ENCODE data around the gene HACD1. TPM values are rescaled to one million over a fixed set of nuclear protein-coding genes. Genes with fewer than 3 reads are reported as not detected.
"Not testable (repeated sequence)": the region's sequence is repeated elsewhere in the genome, so short reads cannot be mapped to it uniquely, and the experiment has no call there.

The HACD1 gene
- total RNA-seq, 1 donor from 2014 or later, result 1.9 TPM

GRCh38 chr10:17597386-17597785 lies 19.8 kb downstream of the HACD1 start:
- no peaks in the 10 kb centered on the region for H3K4me1 ChIP-seq
- H4K20me1 ChIP-seq (ENCODE audit: low read depth), result no peaks in the 10 kb centered on the region
- no peaks in the 10 kb centered on the region for H3K27me3 ChIP-seq
- H3K9me3 ChIP-seq (ENCODE audit: low read depth), result no peaks in the 10 kb centered on the region
- H3K4me3 ChIP-seq, result no peak overlapping the region
- no peaks in the 10 kb centered on the region for H3F3A ChIP-seq (ENCODE audit: low read depth)
- TF ChIP-seq EZH2 (IDR thresholded peaks at IDR 0.05) (no peak), CTCF (IDR thresholded peaks at IDR 0.05) (no peak), EZH2phosphoT487 (IDR thresholded peaks at IDR 0.05) (no peak)
- H3K79me2 ChIP-seq (ENCODE audit: low read depth), result no peaks in the 10 kb centered on the region
- Mint-ChIP-seq H3K36me3 (peaks cover 2% of the 10 kb centered on the region), H3K27ac (no peak overlapping the region), H3K4me3 (no peak overlapping the region), H3K4me1 (no peaks in the 10 kb centered on the region), H3K9me3 (no peaks in the 10 kb centered on the region), H3K27me3 (ENCODE audit: insufficient read depth, low read depth) (peaks cover 3% of the 10 kb centered on the region)
- no peak overlapping the region for H2AFZ ChIP-seq (replicated peaks)
- H3K4me2 ChIP-seq, result no peak overlapping the region
- DNase-seq (ENCODE audit: low spot score), result no peak
- no peaks in the 10 kb centered on the region for H3K36me3 ChIP-seq
- no peak overlapping the region for H3K9ac ChIP-seq
- H3K27ac ChIP-seq, result no peak overlapping the region

- Histone ChIP-seq H3K27me3 (no peaks in the 10 kb centered on the region), H3K79me2 (ENCODE audit: low read depth) (no peaks in the 10 kb centered on the region), H3K36me3 (no peaks in the 10 kb centered on the region), H3K4me2 (no peak overlapping the region), H3K4me1 (no peaks in the 10 kb centered on the region), H3K27ac (no peak overlapping the region), H3F3A (ENCODE audit: low read depth) (no peaks in the 10 kb centered on the region), H3K4me3 (no peak overlapping the region), H3K9me3 (ENCODE audit: low read depth) (no peaks in the 10 kb centered on the region), H2AFZ (replicated peaks) (no peak overlapping the region), H4K20me1 (ENCODE audit: low read depth) (no peaks in the 10 kb centered on the region), H3K9ac (no peak overlapping the region)
- no peak overlapping the region for H3K27ac Mint-ChIP-seq
- H3K27me3 Mint-ChIP-seq (ENCODE audit: insufficient read depth, low read depth), result no peaks in the 10 kb centered on the region
- H3K4me3 Mint-ChIP-seq, result no peak overlapping the region
- no peaks in the 10 kb centered on the region for H3K36me3 Mint-ChIP-seq
- H3K4me1 Mint-ChIP-seq, result peaks cover 3% of the 10 kb centered on the region
- no peak for TF ChIP-seq EZH2phosphoT487 (IDR thresholded peaks at IDR 0.05)
- TF ChIP-seq EZH2 (IDR thresholded peaks at IDR 0.05), result no peak
- DNase-seq (ENCODE audit: low spot score), result no peak
- H3K9me3 Mint-ChIP-seq, result no peaks in the 10 kb centered on the region
These were observed 26.1 kb downstream of the HACD1 start for GRCh38 chr10:17590969-17591645.

- not testable (repeated sequence) for H3K9ac ChIP-seq; DNase-seq (ENCODE audit: low spot score); H3K27me3 Mint-ChIP-seq (ENCODE audit: insufficient read depth, low read depth)
These were observed 27.9 kb downstream of the HACD1 start for GRCh38 chr10:17589316-17589715.

GRCh38 chr10:17588420-17588819 lies 28.8 kb downstream of the HACD1 start:
- H3K36me3 Mint-ChIP-seq, result no peaks in the 10 kb centered on the region
- no peak overlapping the region for H3K4me3 Mint-ChIP-seq
- no peak overlapping the region for H3K4me3 ChIP-seq
- H3K79me2 ChIP-seq (ENCODE audit: low read depth), result no peaks in the 10 kb centered on the region
- H3K27ac Mint-ChIP-seq, result no peak overlapping the region
- H3K4me1 Mint-ChIP-seq, result peaks cover 3% of the 10 kb centered on the region
- H3K4me1 ChIP-seq, result no peaks in the 10 kb centered on the region
- H3K9ac ChIP-seq, result no peak overlapping the region
- no peaks in the 10 kb centered on the region for H4K20me1 ChIP-seq (ENCODE audit: low read depth)
- DNase-seq (ENCODE audit: low spot score), result no peak
- H2AFZ ChIP-seq (replicated peaks), result no peak overlapping the region
- no peaks in the 10 kb centered on the region for H3K27me3 Mint-ChIP-seq (ENCODE audit: insufficient read depth, low read depth)
- TF ChIP-seq EZH2phosphoT487 (IDR thresholded peaks at IDR 0.05) (no peak), CTCF (IDR thresholded peaks at IDR 0.05) (no peak), EZH2 (IDR thresholded peaks at IDR 0.05) (no peak)
- H3K27me3 ChIP-seq, result no peaks in the 10 kb centered on the region
- H3F3A ChIP-seq (ENCODE audit: low read depth), result no peaks in the 10 kb centered on the region
- no peaks in the 10 kb centered on the region for H3K9me3 Mint-ChIP-seq
- no peak overlapping the region for H3K4me2 ChIP-seq
- no peaks in the 10 kb centered on the region for H3K36me3 ChIP-seq
- H3K27ac ChIP-seq, result no peak overlapping the region
- no peaks in the 10 kb centered on the region for H3K9me3 ChIP-seq (ENCODE audit: low read depth)

More at GRCh38 chr10:17589316-17589715, 27.9 kb downstream of the HACD1 start:
- H3K9me3 ChIP-seq (ENCODE audit: low read depth); H3K4me3 Mint-ChIP-seq; H3K4me3 ChIP-seq; H3K27ac Mint-ChIP-seq; H3K4me2 ChIP-seq; H3K4me1 Mint-ChIP-seq; H3K27ac ChIP-seq; H3K79me2 ChIP-seq (ENCODE audit: low read depth); H2AFZ ChIP-seq (replicated peaks); H3K27me3 ChIP-seq; H3K9me3 Mint-ChIP-seq; H3K36me3 Mint-ChIP-seq; H3K4me1 ChIP-seq; H3K36me3 ChIP-seq; H3F3A ChIP-seq (ENCODE audit: low read depth); H4K20me1 ChIP-seq (ENCODE audit: low read depth): not testable (repeated sequence)

- H3K4me3 Mint-ChIP-seq; H3K27ac Mint-ChIP-seq; H3K27ac ChIP-seq; H3K9me3 ChIP-seq (ENCODE audit: low read depth); H3K9ac ChIP-seq; H3K36me3 Mint-ChIP-seq; H3F3A ChIP-seq (ENCODE audit: low read depth); H3K27me3 Mint-ChIP-seq (ENCODE audit: insufficient read depth, low read depth); H3K36me3 ChIP-seq; H3K27me3 ChIP-seq; H3K4me3 ChIP-seq; H3K4me2 ChIP-seq; H3K4me1 Mint-ChIP-seq; H3K4me1 ChIP-seq; DNase-seq (ENCODE audit: low spot score); H3K9me3 Mint-ChIP-seq; H4K20me1 ChIP-seq (ENCODE audit: low read depth); H3K79me2 ChIP-seq (ENCODE audit: low read depth): not testable (repeated sequence)
- H2AFZ ChIP-seq (replicated peaks), result peak overlapping the region; percentile 12
These were observed 29.9 kb downstream of the HACD1 start for GRCh38 chr10:17587321-17587720.
